ENCODE data around the gene PSEN1. TPM values are rescaled to one million over a fixed set of nuclear protein-coding genes. Genes with fewer than 3 reads are reported as not detected.

Gene PSEN1
- total RNA-seq, 3 donors from 2014 or later = 93.8 to 147 (median 100.0) TPM

DNA sequence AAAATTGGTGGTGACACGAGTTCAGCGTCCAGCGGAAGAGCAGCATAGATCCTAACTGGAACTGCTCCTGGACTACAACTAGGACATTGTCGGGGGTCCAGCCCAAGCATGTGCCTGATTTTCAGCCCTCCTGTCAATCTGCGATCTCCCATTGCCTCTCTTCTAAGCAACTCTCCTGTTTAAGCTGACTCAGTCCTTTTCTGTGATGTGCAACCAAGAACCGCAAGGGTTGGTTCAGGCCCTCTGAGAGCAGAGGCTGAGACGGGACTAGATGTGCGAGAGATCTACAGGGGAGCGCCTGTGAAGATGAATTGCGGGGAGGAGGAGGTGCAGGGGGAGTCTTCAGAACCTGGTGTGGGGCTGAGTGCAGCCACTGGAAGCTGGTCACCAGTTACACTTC, 97.3 kb downstream of the PSEN1 start:
- intact Hi-C loops (cut with DNase I, micrococcal nuclease) = no loop called here
- TF ChIP-seq, protein P1, sequence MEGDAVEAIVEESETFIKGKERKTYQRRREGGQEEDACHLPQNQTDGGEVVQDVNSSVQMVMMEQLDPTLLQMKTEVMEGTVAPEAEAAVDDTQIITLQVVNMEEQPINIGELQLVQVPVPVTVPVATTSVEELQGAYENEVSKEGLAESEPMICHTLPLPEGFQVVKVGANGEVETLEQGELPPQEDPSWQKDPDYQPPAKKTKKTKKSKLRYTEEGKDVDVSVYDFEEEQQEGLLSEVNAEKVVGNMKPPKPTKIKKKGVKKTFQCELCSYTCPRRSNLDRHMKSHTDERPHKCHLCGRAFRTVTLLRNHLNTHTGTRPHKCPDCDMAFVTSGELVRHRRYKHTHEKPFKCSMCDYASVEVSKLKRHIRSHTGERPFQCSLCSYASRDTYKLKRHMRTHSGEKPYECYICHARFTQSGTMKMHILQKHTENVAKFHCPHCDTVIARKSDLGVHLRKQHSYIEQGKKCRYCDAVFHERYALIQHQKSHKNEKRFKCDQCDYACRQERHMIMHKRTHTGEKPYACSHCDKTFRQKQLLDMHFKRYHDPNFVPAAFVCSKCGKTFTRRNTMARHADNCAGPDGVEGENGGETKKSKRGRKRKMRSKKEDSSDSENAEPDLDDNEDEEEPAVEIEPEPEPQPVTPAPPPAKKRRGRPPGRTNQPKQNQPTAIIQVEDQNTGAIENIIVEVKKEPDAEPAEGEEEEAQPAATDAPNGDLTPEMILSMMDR (IDR thresholded peaks at IDR 0.05) = no peak
- no peak for ATAC-seq

DNA sequence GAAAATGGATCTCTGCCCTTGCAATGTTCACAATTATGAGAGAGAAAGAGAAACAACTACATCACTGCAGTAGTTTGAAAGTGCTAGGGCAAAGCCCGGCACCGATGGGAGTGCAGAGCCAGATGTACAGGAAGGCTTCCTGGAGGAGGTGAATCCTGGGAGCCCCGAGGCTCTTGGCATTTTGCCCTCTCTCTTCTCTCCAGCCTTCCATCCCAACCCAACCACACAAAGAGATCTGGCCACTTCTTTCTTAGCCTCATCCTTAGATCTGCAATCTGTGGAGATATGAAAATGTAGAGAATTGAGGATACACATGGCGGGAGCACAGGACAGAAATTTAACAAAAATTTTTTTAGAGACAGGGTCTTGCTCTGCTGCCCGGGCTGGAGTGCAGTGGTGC, 97.7 kb downstream of the PSEN1 start:
- intact Hi-C loops (cut with DNase I, micrococcal nuclease) = no loop called here
- DNase-seq (no peak), ATAC-seq (no peak)
- H3K4me1 ChIP-seq (ENCODE audit: low read depth) = peaks cover 19% of the 10 kb centered on the region
- H3K4me3 ChIP-seq = no peak overlapping the region
- H3K9me3 ChIP-seq = no peaks in the 10 kb centered on the region
- no peaks in the 10 kb centered on the region for H3K36me3 ChIP-seq (ENCODE audit: low read depth)
- TF ChIP-seq, protein P1 (IDR thresholded peaks at IDR 0.05) = no peak

More for the DNA sequence above, 97.3 kb downstream of the PSEN1 start:
- Histone ChIP-seq H3K36me3 (ENCODE audit: low read depth) (no peaks in the 10 kb centered on the region), H3K9me3 (no peaks in the 10 kb centered on the region), H3K4me1 (ENCODE audit: low read depth) (peaks cover 17% of the 10 kb centered on the region), H3K4me3 (no peak overlapping the region)
- no peak for DNase-seq

DNA sequence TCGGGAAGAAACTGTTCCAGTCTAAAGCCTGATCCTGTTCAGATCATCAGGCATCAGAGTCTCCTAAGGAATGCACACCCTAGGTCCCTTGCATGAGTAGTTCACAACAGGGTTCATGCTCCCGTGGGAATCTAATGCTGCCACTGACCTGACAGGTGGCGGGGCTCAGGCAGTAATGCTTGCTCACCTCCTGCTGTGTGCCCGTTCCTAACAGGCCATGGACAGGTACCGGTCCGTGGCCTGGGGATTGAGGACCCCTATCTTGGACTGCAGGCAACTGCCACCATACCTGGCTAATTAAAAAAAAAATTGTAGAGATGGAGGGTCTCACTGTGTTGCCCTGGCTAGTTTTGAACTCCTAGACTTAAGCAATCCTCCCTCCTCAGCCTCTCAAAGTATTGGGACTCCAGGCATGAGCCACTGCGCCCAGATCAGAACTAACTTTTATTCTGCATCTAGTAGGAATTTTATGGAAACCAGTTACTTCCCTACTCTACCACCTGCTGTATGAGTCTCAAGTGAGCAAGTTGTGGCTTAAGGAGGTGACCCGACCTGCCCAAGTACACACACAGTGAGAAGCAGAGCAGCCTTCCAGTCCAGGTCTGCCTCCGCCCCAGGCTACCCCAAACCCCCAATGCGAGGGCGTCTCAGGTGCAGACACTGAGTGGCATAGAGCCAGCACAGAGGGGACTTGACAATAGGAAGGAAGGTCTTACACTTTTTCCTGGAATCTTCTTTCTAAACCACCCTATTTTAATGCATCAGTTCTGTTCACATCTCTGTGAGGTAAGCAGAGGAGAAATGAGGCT, 98.5 kb downstream of the PSEN1 start:
- intact Hi-C loops (cut with DNase I, micrococcal nuclease) = no loop called here

DNA sequence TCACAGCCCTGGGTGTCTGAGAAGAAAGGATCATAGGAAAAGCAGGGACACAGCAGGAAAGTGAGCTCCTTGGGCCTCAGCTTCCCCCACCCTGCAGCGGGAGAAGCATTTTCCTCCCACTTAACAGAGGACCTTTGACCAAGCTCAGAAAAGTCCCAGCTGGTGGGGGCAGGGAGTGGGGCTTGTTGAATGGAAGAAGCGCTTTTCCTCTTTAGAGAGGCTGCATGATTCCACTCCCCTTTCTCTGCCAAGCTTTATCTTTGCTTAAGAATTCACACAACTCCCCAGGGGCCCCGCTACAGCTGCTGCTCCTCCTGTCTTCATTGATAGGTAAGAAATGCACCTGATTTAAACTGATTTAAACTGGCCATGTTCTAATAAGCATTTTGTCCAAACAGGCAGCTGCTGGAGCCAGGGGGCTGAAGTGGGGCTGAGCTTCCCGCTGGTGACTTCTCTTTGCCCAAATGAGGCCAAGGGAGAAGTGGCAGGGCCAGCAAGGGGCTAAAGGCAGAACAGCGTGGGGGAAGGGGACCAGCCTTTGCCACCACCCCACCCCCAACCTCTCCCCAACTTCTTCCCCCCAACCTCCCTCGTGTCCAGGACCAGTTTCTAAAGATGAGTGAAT, 99.3 kb downstream of the PSEN1 start:
- no peak overlapping the region for H3K4me3 ChIP-seq
- TF ChIP-seq, protein P1 (IDR thresholded peaks at IDR 0.05) = no peak
- ATAC-seq (peak; percentile 2), DNase-seq (peak in 1 of 3 donors; percentile 29)
- H3K4me1 ChIP-seq (ENCODE audit: low read depth) = peaks cover 24% of the 10 kb centered on the region
- intact Hi-C loops (cut with DNase I, micrococcal nuclease) = no loop called here
- H3K36me3 ChIP-seq (ENCODE audit: low read depth) = no peaks in the 10 kb centered on the region
- no peaks in the 10 kb centered on the region for H3K9me3 ChIP-seq

More for the DNA sequence above, 98.5 kb downstream of the PSEN1 start:
- H3K36me3 ChIP-seq (ENCODE audit: low read depth) = no peaks in the 10 kb centered on the region
- TF ChIP-seq, protein P1 (IDR thresholded peaks at IDR 0.05) = no peak
- H3K4me1 ChIP-seq (ENCODE audit: low read depth) = peaks cover 20% of the 10 kb centered on the region
- no peak overlapping the region for H3K4me3 ChIP-seq
- H3K9me3 ChIP-seq = no peaks in the 10 kb centered on the region
- ATAC-seq = no peak
- no peak for DNase-seq

DNA sequence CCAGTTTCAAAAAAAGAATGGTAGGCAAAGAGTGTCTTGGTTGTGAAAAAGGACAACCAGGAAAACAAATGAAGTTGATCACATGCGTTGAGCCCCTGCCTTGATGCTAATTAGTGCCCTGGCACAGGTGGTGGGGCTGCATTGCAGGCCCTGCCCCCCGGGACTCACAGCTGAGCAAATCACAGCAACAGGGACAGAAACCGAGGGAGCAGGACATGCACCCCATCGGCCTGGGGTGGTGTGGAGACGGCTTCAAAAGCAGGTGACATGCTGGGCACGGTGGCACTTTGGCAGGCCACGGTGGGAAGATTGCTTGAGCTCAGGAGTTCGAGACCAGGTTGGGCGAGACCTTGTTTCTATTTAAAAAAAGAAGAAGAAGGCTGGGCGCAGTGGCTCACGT, 99.8 kb downstream of the PSEN1 start:
- H3K4me3 ChIP-seq = no peak overlapping the region
- no peaks in the 10 kb centered on the region for H3K9me3 ChIP-seq
- ATAC-seq (no peak), DNase-seq (no peak)
- TF ChIP-seq, protein P1 (IDR thresholded peaks at IDR 0.05) = no peak
- no peaks in the 10 kb centered on the region for H3K36me3 ChIP-seq (ENCODE audit: low read depth)
- H3K4me1 ChIP-seq (ENCODE audit: low read depth) = peaks cover 24% of the 10 kb centered on the region
- intact Hi-C loops (cut with DNase I, micrococcal nuclease) = no loop called here

All from mucosa of descending colon (tissue), 3 donors.